ENCODE data around the gene IL22RA2. TPM values are rescaled to one million over a fixed set of nuclear protein-coding genes. Genes with fewer than 3 reads are reported as not detected.
A peak's percentile ranks its signal among the peaks of the same experiment; 100 is the strongest.

The IL22RA2 gene
- total RNA-seq, 1 experiment from 2014 or later = not detected

GRCh38 chr6:137202078-137202477 is 28.6 kb upstream of the IL22RA2 start:
- Histone ChIP-seq H4K20me1 (ENCODE audit: control insufficient read depth, insufficient read depth, insufficient read length) (no peaks in the 10 kb centered on the region), H3K56ac (ENCODE audit: insufficient read length, low read depth, low read length) (no peak overlapping the region), H3K23me2 (ENCODE audit: insufficient read length, low read depth, low read length, poor library complexity, severe bottlenecking) (no peaks in the 10 kb centered on the region), H2BK120ac (ENCODE audit: low read depth, low read length, poor library complexity, severe bottlenecking) (no peak overlapping the region), H3K27ac (ENCODE audit: insufficient read length, low read depth, low read length) (no peak overlapping the region), H2AK5ac (ENCODE audit: insufficient read length, low read length) (no peak overlapping the region), H3K79me1 (ENCODE audit: insufficient read depth, low read depth, low read length, poor library complexity, severe bottlenecking) (no peaks in the 10 kb centered on the region), H4K8ac (replicated peaks; ENCODE audit: insufficient read length, low read depth, low read length) (no peak overlapping the region), H3K23ac (ENCODE audit: insufficient read length, low read depth, low read length) (no peak overlapping the region), H3K9ac (ENCODE audit: extremely low read depth, insufficient read length, low read length) (no peak overlapping the region), H2AFZ (ENCODE audit: low read length) (no peak overlapping the region), H3K27me3 (ENCODE audit: insufficient read depth, low read length) (no peaks in the 10 kb centered on the region), H3T11ph (ENCODE audit: low read length) (no peak overlapping the region), H3K14ac (ENCODE audit: insufficient read depth, low read length) (no peak overlapping the region), H4K91ac (ENCODE audit: insufficient read length, low read depth, low read length) (no peak overlapping the region), H3K4me1 (ENCODE audit: insufficient read depth, low read length) (no peaks in the 10 kb centered on the region), H2BK12ac (ENCODE audit: insufficient read length, low read depth, low read length) (no peak overlapping the region), H3K4ac (ENCODE audit: low read depth, low read length) (no peak overlapping the region), H2BK15ac (ENCODE audit: low read depth, low read length) (no peak overlapping the region), H3K4me2 (ENCODE audit: insufficient read depth, insufficient read length, low read length) (no peak overlapping the region), H3K79me2 (ENCODE audit: insufficient read depth, low read length) (no peaks in the 10 kb centered on the region), H2BK20ac (ENCODE audit: low read depth, low read length, poor library complexity, severe bottlenecking) (no peak overlapping the region), H2BK5ac (ENCODE audit: insufficient read length, low read length) (no peak overlapping the region), H4K5ac (ENCODE audit: insufficient read length, low read depth, low read length) (no peak overlapping the region), H3K9me3 (ENCODE audit: control insufficient read depth, low read depth, low read length) (no peaks in the 10 kb centered on the region), H3K18ac (ENCODE audit: insufficient read length, low read depth, low read length) (no peak overlapping the region)
- no peaks in the 10 kb centered on the region for H3K27me3 Mint-ChIP-seq (ENCODE audit: low read depth)
- WGBS (ENCODE audit: extremely low coverage, insufficient read length, low lambda C conversion rate) = no CpG with 5 or more reads among the region's 6 CpGs
- no peak overlapping the region for H3K27ac Mint-ChIP-seq
- H3K4me3 Mint-ChIP-seq = no peak overlapping the region
- H3K9me3 Mint-ChIP-seq = no peaks in the 10 kb centered on the region; a peak in 3 of 5 replicates
- H3K4me1 Mint-ChIP-seq = no peaks in the 10 kb centered on the region
- peaks cover 54 to 76% (median 61%) of the 10 kb centered on the region in 3 experiments for H3K36me3 Mint-ChIP-seq (ENCODE audit: insufficient read depth in 1 of 3, low read depth in 3 of 3)
- DNase-seq = no peak
- peak; percentile 46 for TF ChIP-seq CTCF (conservative IDR thresholded peaks at IDR 0.05)
